Natural killer cell (primary cell): ENCODE results near the gene THY1. TPM values are rescaled to one million over a fixed set of nuclear protein-coding genes. Genes with fewer than 3 reads are reported as not detected.

ENCODE experiments used
- ATAC-seq, 3 donors: fragments of 150-1000 bp in 2 of 3; fragments of 200-7000 bp in 1 of 3; cut with Tn5 transposase; 1 replicate in 1 of 3; 2 replicates in 2 of 3; pipeline ENCODE4 v1.10.0; 2021; ENCODE audit warnings: mild to moderate bottlenecking in 2 of 3, moderate library complexity in 2 of 3
- DNase-seq, 2 donors: peaks; one replicate each; pipeline versions ENCODE4 v3.0.0 to v3.0.0-alpha.2; 2013 to 2021; ENCODE audit warnings: mixed read lengths in 1 of 2
- H3K27ac ChIP-seq: one replicate; pipeline ENCODE4 v1.5.1; 2013; ENCODE audit warnings: mild to moderate bottlenecking, low read length
- H3K27me3 ChIP-seq: one replicate; pipeline ENCODE4 v1.6.1; 2013; ENCODE audit warnings: low read length; ENCODE audit not compliant: control insufficient read depth, insufficient read depth
- H3K36me3 ChIP-seq: one replicate; pipeline ENCODE4 v1.6.1; 2013; ENCODE audit warnings: low read length; ENCODE audit not compliant: control insufficient read depth, insufficient read depth
- H3K4me1 ChIP-seq: one replicate; pipeline ENCODE4 v1.6.1; 2013; ENCODE audit warnings: low read length; ENCODE audit not compliant: control insufficient read depth, insufficient read depth
- H3K4me3 ChIP-seq: one replicate; pipeline ENCODE4 v1.5.1; 2013; ENCODE audit warnings: low read length
- H3K9me3 ChIP-seq: one replicate; pipeline ENCODE4 v1.6.1; 2013; ENCODE audit warnings: low read length; ENCODE audit not compliant: control insufficient read depth, insufficient read depth
- H3K27ac Mint-ChIP-seq, 2 donors: one replicate each; pipeline ENCODE4 v1.8.0; 2022; ENCODE audit warnings: mild to moderate bottlenecking in 2 of 2, mixed read lengths in 2 of 2, moderate library complexity in 1 of 2
- H3K27me3 Mint-ChIP-seq, 2 donors: one replicate each; pipeline ENCODE4 v1.8.0; 2022; ENCODE audit warnings: low read depth in 2 of 2, mixed read lengths in 2 of 2
- H3K36me3 Mint-ChIP-seq: one replicate; pipeline ENCODE4 v1.8.0; 2022; ENCODE audit warnings: mixed read lengths
- H3K4me1 Mint-ChIP-seq, 2 donors: one replicate each; pipeline ENCODE4 v1.8.0; 2022; ENCODE audit warnings: mixed read lengths in 2 of 2
- H3K4me3 Mint-ChIP-seq: one replicate; pipeline ENCODE4 v1.8.0; 2022; ENCODE audit warnings: mild to moderate bottlenecking, moderate library complexity, mixed read lengths
- H3K9me3 Mint-ChIP-seq, 2 donors: one replicate each; pipeline ENCODE4 v1.8.0; 2022; ENCODE audit warnings: mixed read lengths in 2 of 2
- CTCF ChIP-seq: fragments of 200-600 bp; IDR thresholded peaks from one replicate; pipeline ENCODE4 v1.8.0; 2022; ENCODE audit warnings: antibody characterized with exemption
- WGBS: methylation state at CpG from one replicate; pipeline ENCODE4 v1.1.7; 2013; ENCODE audit warnings: missing lambda C conversion rate; ENCODE audit not compliant: insufficient coverage; 5-methylcytosine and 5-hydroxymethylcytosine counted together
- intact Hi-C: fragments of 100-400 bp; cut with micrococcal nuclease; formaldehyde crosslinking; loops from one replicate; pipeline ENCODE4 v1.14.2; 2022
- total RNA-seq, 4 donors: library from RNA; stranded (reverse); fragments of 120-200 nt in 1 of 4; gene quantifications; one replicate each; pipeline versions ENCODE4 v1.2.3 to v1.2.4, GENCODE V29; 2013 to 2022

Gene THY1
- total RNA-seq, 3 donors from 2014 or later (not counting 1 experiment from before 2014, with no cell fraction given) = not detected

GRCh38 chr11:119376197-119376847 is 46.6 kb downstream of the THY1 start:
- H3K27ac Mint-ChIP-seq = no peak overlapping the region
- no peak overlapping the region for H3K4me3 Mint-ChIP-seq
- 95% methylated on average over 11 of the region's 11 CpGs for WGBS
- H3K36me3 Mint-ChIP-seq = no peaks in the 10 kb centered on the region
- no peak for TF ChIP-seq CTCF
- DNase-seq (no peak), ATAC-seq (no peak)
- H3K4me1 Mint-ChIP-seq = peaks cover 0 to 6% of the 10 kb centered on the region in 2 donors
- no peak overlapping the region for H3K4me3 ChIP-seq
- no peak overlapping the region for H3K27ac ChIP-seq
- no peaks in the 10 kb centered on the region for H3K9me3 ChIP-seq
- intact Hi-C loops = no loop called here
- no peaks in the 10 kb centered on the region for H3K9me3 Mint-ChIP-seq
- H3K27me3 Mint-ChIP-seq = peaks cover 0 to 6% of the 10 kb centered on the region in 2 donors
- no peaks in the 10 kb centered on the region for H3K27me3 ChIP-seq
- no peaks in the 10 kb centered on the region for H3K36me3 ChIP-seq
- peaks cover 22% of the 10 kb centered on the region for H3K4me1 ChIP-seq

DNA sequence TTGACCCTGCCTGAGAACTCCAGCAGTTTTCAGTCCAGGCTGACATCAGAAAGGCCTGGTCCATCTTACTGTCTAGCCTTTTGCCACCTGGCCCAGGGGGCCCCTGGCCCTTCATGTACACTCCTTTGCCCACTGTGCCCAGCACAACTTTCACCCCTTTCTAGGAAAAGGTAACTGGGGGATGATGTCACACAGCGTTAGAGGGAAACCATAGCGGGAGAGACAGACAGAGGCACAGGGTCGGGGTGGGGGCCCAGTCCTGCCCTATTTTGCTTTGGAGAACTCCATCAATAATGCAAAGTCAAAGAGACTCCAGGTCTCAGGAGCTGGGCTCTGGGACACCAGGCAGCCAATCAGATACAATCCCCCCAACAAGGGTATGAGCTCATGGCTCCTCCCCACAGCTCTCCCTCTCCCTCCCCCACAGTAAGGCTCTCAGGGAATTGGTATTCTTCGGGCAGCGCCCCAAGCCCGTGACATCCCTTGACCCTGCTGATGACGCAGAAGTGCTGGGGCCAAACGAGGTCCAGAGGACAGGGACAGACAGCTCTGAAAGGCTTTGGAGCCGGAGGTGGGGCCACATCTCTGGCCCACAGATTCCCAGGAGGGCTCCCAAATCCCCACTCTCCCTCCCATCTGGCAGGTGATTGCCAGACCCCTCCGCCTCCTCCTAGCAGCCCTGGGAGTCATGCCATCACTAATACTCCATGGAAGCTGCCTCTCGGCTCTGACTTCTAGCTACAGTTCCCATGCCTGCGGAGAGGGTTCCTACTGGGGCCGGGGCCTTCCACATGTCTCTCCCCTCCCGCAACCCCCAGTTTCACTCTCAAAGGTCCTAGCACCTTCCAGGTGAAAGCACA is 47.4 kb downstream of the THY1 start:
- 79% methylated on average over 14 of the region's 14 CpGs for WGBS
- intact Hi-C loops = no loop called here
- Mint-ChIP-seq H3K9me3 (no peaks in the 10 kb centered on the region), H3K27ac (no peak overlapping the region), H3K36me3 (no peaks in the 10 kb centered on the region), H3K27me3 (peaks cover 0 to 6% of the 10 kb centered on the region in 2 donors), H3K4me3 (no peak overlapping the region), H3K4me1 (peaks cover 0 to 6% of the 10 kb centered on the region in 2 donors)
- no peak overlapping the region for H3K27ac ChIP-seq
- ATAC-seq (no peak), DNase-seq (no peak)
- H3K9me3 ChIP-seq = no peaks in the 10 kb centered on the region
- no peaks in the 10 kb centered on the region for H3K27me3 ChIP-seq
- no peaks in the 10 kb centered on the region for H3K36me3 ChIP-seq
- peaks cover 15% of the 10 kb centered on the region for H3K4me1 ChIP-seq
- no peak for TF ChIP-seq CTCF
- H3K4me3 ChIP-seq = no peak overlapping the region

- TF ChIP-seq CTCF = no peak
- WGBS = 70% methylated on average over 10 of the region's 11 CpGs
- H3K4me1 Mint-ChIP-seq = peaks cover 0 to 6% of the 10 kb centered on the region in 2 donors
- H3K36me3 ChIP-seq = no peaks in the 10 kb centered on the region
- H3K27me3 Mint-ChIP-seq = peaks cover under 1 to 10% of the 10 kb centered on the region in 2 donors
- DNase-seq = no peak
- no peaks in the 10 kb centered on the region for H3K36me3 Mint-ChIP-seq
- no peak overlapping the region for H3K27ac ChIP-seq
- no peak overlapping the region for H3K27ac Mint-ChIP-seq
- peaks cover 13% of the 10 kb centered on the region for H3K4me1 ChIP-seq
- no peaks in the 10 kb centered on the region for H3K9me3 ChIP-seq
- no peak overlapping the region for H3K4me3 ChIP-seq
- H3K4me3 Mint-ChIP-seq = no peak overlapping the region
- intact Hi-C loops = no loop called here
- no peaks in the 10 kb centered on the region for H3K9me3 Mint-ChIP-seq
- H3K27me3 ChIP-seq = no peaks in the 10 kb centered on the region
- ATAC-seq = no peak
Measured at GRCh38 chr11:119374632-119375336, 48.2 kb downstream of the THY1 start.
